GM21529 (cell line): ENCODE data around the gene KLHDC8B.
A peak's percentile ranks its signal among the peaks of the same experiment; 100 is the strongest.

Experiments used
- ATAC-seq: cut with Tn5 transposase; IDR thresholded peaks from one replicate; pipeline ENCODE4 v1.9.1; 2021; ENCODE audit not compliant: unreplicated experiment

The KLHDC8B gene

DNA sequence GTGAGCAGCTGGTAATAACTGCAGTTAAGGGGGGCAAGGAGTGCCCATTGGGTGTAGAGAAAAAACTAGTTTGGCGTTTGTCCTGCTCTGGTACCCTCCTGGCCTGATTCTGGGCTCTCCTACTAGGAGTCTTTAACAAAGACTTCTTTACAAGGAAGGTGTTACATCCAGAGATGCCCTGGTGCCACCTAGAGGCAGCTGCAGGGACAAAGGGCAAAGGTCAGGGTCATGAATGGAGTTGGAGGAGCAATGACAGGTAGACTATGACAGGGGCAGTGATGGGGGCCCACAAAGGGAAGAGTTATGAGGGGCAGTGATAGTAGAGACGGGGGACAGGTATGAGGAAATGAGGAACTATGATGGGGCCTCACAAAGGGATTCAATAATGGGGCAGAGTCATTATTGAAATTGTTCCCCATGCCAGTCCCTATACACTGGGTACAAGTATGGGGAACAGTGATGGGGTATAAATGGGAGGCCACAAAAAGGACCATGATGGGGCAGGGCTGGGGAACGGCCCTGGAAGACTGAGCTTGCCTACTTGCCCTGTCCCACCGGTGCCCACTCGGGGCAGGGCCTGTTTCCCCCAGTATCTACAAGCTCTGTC, 13.2 kb upstream of the KLHDC8B start:
- ATAC-seq: no peak

DNA sequence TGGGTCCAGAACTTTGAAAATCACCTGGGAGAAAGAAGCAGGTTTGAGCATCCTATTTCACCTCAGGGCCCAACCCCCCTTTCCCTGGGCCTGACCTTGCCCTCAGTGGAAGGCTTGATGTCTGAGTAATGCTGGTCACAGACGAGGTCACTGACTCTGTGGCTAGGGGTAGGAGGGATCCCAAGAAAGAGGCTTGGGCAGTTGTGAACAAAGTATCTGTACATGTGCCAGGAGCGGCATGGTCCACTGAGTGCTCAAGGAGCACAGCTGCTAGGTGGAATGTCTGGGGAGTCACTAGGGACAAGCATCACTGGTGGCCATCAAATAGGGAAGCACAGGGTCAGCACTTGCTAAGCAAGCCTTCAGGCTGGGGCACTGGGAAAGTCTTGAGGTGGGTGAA, 12.6 kb upstream of the KLHDC8B start:
- no peak for ATAC-seq

DNA sequence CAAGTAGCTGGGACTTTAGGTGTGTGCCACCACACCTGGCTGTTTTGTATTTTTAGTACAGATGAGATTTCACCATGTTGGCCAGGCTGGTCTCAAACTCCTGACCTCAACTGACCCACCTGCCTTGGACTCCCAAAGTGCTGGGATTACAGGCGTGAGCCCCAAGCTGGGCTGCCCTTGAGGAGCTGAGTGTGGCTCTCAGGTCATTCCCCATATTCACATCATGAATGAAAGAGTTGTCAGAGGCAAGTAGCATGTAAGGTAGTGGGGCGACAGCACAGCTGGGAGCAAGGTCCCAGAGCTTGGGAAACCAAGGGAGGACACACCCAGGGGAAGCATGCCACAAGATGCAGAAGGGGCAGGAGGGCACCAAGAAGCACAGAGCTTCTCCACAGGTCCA, 10.2 kb upstream of the KLHDC8B start:
- no peak for ATAC-seq

- no peak for ATAC-seq
These were observed 9.4 kb upstream of the KLHDC8B start for GRCh38 chr3:49161808-49162530.

DNA sequence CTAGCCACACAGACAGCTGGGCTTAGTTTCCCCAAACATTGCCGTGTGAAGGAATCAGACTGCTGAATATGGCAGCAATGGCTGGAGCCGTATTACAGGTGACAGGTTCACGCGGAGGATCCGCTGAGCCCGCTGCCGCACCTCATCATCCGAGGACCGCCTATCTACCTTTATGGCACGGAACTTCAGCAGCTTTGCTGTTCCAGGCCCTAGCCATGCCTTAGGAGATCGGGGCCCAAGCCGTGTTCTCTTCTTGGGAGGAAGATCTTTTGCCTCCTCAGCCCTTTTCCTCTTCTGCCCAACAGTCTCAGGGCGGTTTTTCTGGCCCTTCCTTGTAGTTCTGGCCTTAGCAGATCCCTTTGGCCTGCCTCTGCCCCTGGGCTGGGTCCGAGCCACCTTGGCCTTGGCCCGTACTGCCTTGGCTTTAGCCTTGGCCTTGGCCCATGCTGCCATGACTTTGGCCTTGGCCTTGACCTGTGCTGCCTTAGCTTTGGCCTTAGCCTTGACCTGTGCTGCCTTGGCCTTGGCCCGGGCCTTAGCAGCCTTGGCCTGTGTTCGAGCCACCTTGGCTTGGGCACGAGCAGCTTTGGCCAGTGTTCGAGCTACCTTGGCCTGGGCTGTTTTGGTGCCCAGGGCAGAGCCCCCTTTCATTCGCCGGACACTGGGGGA, 8.5 kb upstream of the KLHDC8B start:
- no peak for ATAC-seq

- no peak for ATAC-seq
These were observed 7.8 kb upstream of the KLHDC8B start for GRCh38 chr3:49163609-49164008.

DNA sequence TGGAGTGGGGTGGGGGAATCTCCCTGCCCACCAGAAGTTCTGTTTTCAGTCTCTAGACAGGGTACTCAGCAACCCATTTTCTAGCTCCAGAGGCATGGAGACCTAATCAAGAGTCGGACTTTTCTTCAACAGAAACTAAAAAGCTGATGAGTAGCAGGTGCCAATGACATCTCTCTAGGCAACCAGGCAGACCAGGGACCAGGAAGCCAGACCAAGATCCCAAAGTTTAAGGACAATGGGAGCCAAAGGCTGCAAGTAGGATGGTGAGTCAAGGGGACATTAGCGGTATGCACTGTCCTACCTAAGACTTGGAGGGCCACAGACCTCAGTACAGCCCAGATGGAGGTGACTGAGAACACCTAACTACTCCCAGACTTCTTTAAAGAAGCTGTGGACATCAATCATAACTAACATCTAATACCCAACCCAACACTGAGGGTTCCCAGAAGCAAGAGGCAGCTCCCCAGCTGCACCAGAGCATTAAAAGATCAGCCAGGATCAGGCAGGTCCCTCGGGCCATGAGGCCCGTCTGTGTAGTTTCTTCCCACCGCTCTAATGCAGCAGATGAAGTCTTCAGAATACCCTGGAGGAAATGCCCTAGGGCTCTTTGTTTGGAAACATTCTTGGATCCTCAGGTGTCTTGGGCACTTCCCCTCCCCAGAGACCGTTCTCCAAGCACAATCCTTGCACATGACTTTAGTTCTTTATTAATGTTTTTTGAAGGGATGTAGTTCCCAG, 6.2 kb upstream of the KLHDC8B start:
- ATAC-seq: no peak

- ATAC-seq: peak; percentile 75
These were observed 5.3 kb upstream of the KLHDC8B start, which contains the start of gene CCDC71 for GRCh38 chr3:49165771-49166751. TSS of gene CCDC71 (minus strand) at chr3:49166331. CDS start at chr3:49164208, 2,123 bp downstream.

DNA sequence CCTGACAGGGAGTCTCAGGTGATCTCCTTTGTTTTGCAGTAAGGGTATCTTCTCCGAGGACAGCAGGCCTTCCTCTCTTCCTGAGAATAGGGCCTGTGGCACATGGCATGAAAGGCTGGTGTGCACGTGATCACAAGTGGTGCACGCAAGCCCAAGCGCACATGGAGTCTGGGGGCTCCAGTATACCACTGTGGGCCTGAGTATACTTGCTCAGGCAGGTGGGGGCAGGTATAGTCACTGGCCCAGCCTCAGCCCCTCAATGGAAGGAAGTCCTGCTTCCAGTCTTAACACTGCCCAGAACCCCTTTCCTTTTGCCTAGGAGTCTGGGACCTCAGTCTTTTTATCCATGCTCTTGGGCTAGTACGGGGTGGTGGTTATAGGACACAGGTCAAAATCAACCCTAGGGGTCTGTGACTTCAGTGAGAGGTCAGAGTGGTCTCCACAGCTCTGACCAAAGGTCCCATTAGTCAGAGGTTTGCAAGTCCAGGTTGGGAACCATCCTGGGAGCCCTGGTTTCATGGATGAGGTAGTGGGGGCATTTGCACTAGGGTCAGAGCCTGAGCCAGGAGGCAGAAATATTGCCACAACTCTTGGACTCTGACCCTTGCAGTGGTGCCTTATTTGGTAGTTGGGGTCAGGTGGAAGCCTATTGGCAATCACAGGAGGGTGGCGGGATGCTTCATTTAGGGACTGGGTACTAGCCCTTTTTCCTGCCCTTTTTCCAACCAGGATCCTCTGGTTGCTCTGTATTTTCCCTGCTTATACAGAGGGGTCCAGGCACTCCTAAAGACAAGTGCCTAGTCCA, 4.4 kb upstream of the KLHDC8B start:
- ATAC-seq: no peak

DNA sequence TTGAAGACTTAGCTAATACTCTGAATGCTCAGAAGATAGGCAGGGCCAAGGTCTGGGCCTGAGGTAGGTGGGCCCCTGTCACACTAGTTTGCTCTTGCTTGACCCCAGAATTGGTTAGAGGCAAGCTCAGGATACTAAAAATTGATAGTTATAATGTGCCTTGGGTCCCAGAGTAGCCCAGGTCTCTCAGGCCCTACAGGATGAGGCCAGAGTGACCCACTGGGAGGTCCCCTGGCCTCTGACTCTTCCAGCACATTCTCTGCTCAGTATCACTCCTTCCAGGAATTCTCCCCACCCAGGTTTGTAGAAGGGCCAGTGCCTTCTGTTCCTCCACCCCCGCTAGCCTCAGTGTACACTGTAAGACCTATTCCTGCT, 667 bp upstream of the KLHDC8B start:
- ATAC-seq: no peak

DNA sequence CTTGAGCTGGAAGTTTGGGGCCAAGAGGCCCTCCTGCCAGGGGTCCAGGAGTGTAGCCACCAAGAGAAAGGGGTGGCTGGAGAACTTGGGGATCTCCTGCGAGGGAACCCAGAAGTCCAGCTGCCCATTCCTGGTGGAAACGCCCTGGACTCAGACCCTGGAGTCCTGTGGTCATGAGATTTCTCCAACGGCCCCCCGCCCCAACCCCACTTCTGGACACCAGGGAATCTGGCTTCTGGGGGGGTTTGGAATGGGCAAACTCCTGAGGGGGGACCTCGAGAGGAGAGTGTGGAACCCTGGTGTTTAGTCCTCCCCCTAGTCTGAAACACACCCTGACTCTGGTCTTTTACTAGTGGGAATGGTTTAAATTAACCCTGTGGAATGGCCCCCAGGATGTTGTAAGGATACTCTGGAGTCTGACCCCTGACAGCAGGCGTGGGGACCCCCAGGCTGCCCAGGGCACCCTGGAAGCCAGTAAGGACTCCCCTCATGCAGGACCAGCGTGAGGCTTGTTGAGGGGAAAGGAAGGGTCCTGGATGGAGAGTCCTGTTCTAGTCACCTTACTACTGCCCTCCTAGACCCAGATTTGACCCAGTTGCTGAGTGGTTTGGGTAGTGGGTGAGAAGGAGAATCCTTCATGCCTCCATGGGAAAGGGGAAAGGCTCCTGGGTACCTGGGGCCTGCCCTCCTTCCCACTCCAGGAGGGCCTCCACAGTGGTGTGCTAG, 540 bp downstream of the KLHDC8B start:
- ATAC-seq: no peak

DNA sequence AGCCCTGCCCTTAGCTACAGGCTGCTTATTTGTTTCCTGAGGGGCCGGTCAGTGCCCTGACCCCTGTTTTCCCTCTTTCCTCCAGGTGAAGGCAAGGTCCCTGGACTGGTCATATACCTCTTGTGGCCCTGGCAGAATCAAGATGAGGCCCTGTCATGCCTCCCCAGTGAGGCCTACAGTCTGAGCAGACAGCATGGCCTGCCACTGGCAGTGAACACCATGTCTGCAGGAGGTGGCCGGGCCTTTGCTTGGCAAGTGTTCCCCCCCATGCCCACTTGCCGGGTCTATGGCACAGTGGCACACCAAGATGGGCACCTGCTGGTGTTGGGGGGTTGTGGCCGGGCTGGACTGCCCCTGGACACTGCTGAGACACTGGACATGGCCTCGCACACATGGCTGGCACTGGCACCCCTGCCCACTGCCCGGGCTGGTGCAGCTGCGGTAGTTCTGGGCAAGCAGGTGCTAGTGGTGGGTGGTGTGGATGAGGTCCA, 1.2 kb downstream of the KLHDC8B start:
- no peak for ATAC-seq

DNA sequence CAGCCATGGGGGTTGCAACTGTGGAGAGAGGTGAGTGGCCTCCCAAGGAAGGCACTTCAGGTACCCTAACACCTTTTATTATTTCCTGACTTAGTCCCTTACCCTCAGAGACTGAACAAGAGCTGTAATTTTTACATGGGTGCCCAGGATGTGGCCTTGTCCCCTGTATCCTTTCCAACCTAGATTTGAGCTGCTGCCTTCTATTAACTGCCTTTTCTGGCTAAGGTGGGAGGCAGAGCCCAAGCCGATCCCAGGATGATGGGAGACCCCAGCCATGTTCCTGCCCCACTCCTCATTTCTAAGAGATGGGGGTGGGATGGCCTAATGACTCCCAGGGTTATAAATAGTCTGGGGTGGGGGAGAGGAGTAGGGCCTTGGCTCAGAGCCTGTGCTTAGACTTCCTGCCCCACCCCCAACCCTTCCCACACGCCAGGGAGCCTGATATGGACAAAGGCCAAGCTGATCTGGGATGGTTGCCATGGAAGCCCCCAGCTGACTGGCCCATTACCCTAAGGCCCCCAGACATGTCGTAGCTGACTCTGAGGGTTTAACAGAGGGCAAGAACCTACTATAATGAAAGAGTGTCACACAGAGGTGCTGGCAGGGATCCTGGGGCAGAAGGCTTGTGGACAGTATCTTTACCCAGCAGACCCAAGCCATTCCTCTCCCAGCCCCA, 1.9 kb downstream of the KLHDC8B start:
- no peak for ATAC-seq

GRCh38 chr3:49173792-49174170, 2.4 kb downstream of the KLHDC8B start:
- no peak for ATAC-seq

DNA sequence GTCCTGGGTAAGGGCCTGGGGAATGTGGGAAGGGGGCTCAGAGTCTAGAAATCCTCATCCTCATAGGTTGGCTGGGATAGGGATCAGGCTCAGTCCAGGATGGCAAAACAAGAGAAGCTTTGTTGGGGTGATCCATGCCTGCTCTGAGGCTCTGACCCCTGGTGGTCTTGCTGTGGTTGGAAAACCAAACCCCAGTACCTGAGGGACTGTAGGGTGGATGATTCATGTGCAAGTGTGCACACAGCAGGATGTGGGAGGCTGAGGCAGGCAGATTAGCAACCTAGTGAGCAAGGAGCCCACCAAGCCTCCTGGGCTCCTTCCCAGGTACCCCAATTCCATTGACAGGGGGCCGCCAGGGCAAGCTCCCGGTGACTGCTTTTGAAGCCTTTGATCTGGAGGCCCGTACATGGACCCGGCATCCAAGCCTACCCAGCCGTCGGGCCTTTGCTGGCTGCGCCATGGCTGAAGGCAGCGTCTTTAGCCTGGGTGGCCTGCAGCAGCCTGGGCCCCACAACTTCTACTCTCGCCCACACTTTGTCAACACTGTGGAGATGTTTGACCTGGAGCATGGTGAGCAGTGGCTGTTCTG, 3.1 kb downstream of the KLHDC8B start:
- no peak for ATAC-seq

- ATAC-seq: no peak
These were observed 4.1 kb downstream of the KLHDC8B start for GRCh38 chr3:49175530-49175929.

- ATAC-seq: no peak
These were observed 5.7 kb downstream of the KLHDC8B start for GRCh38 chr3:49177073-49177472.

DNA sequence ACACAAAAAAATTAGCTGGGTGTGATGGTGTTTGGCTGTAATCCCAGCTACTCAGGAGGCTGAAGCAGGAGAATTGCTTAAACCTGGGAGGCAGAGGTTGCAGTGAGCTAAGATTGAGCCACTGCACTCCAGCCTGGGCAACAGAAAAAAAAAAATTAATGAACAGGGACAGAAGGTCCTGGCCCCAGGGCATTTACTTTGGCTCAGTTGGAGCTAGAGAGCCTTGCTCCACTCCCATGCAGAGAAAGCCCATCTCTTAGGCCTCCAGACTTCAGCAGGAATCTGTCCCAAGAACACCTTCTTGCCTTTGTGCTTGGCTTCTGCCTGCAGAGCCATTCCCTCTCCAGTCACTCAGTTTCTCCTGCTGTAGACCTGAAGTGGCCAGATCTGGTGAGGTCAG, 8.7 kb downstream of the KLHDC8B start:
- ATAC-seq: no peak
